Stimulated activated CD4-positive, alpha-beta T cell treated with anti-CD3 and anti-CD28 coated beads, Interleukin-15, amount 100 ng/mL, for 1 hour (primary cell): ENCODE measurements around the gene ADGRL2.

Source experiments
- DNase-seq, 2 donors: peaks; one replicate each; pipeline ENCODE4 v3.0.0-alpha.2; 2020; ENCODE audit warnings: low read depth in 1 of 2, low spot score in 1 of 2

The ADGRL2 gene

DNA sequence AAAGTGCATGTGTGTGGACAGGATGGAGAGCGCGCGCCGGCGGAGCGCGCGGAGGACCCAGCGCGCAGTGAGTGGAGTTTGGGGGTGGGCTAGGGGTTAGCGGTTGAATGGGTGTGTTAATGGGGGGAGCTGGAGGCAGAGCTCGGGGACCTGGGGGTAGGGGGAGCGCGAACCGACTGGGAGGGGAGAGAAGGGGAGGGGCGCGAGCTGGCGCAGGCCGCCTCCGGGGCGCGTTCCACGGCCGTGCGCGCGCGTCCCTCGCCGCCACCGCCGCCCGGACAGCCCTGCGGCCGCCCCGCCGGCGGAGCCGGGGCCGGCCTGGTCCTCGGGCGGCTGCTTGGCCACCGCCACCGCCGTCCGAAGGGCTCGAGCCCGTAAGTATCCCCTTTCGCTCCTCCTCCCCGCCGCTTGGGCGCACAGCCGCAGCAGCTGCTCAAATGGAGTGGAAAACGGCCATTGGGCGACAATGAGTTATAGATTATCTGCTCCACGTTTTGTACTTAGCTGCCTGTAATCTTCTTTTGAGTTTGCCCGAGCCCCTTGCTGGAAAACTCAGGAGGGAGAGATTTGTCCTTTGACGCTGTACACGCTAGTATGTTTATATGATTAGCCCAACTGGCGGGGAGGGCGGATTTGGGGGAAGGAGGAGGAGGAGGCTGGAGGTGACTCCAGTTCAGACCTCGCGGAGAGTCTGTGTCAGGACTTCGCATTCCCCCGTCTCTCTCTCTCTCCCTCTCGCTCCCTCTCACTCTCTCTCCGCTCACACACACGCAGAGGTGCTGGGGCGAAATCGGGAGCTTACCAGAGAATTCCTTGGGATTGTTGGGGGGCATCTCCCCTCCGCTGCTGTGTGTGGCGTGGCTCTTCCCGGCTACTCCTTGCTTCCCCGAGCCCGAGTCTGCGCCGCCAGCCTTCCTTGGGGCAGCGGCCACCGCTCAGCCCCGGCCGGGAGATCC lies at the start of gene ADGRL2:
Gene ADGRL2, plus strand, starts transcription at position 240 of the 956 bp plus-strand sequence. CDS start 36,051 bp downstream, outside the sequence.
- no peak for DNase-seq

DNA sequence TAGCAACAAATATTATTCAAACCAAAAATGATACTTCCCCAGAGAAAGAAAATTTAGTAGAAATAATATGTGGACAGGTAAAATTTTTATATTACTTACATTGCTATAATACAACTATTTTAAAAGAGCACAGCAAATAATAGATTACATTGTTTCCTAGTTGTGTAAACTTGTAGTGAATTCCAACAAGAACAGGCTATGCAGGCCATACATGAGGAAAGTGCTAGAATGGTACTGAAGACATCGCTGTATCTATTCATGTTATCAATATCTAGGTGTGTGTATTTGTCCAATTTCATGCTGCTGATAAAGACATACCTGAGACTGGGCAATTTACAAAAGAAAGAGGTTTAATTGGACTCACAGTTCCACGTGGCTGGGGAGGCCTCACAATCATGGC lies 47.9 kb upstream of the ADGRL2 start:
- DNase-seq, result no peak

GRCh38 chr1:81754424-81754823 lies 46.3 kb upstream of the ADGRL2 start:
- no peak for DNase-seq

DNA sequence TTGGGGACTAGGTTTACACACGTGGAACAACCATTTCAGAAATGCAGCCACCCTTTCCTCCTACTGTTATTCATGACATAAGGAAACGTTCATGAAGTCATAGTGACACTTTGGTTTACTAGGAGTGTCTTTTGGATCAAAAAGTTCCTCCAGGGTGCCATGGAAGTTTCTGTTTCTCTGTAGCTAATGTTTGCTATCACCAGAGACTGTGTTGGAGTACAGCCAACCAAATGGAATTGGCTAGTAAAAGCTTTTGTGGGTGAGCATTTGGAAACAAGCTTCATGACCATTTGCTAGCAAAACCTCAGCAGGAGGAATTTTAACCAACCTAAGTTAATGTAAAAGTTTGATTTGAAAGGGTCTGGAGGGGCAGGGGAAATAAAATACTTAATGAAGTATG lies 43.9 kb upstream of the ADGRL2 start:
- no peak for DNase-seq

GRCh38 chr1:81757398-81758020 lies 43.2 kb upstream of the ADGRL2 start:
- DNase-seq, result no peak

- DNase-seq, result no peak
These were observed 42.6 kb upstream of the ADGRL2 start for GRCh38 chr1:81758181-81758580.

DNA sequence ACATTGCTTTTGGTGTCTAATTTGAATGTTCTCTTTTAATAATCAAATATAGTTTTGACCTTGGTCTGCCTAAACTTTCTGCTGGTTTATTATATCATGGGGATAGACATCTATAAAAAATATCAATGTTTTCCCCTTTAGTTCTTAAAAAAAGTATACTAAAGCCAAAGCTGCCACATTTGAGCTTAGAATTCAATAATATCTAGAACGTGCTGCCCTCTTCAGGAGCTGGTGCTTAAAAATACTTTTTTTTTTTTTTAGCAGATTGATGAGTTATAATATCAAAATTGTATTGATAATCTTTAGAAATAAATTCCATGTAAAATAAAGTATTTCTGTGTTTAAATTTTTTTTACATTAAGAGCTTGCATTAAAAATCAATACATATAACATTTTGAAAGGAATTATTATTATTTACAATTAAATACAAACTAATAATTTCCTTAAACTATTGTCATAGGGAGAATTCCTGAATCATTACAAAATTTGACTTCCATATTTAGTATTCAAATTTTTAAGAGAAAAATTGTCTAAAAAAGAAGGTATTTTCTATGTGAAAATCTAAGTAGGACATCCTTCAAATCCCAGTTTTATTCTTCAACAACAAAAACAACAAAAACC lies 40.1 kb upstream of the ADGRL2 start:
- no peak for DNase-seq

- DNase-seq, result no peak
These were observed 25.2 kb upstream of the ADGRL2 start for GRCh38 chr1:81775510-81775909.

DNA sequence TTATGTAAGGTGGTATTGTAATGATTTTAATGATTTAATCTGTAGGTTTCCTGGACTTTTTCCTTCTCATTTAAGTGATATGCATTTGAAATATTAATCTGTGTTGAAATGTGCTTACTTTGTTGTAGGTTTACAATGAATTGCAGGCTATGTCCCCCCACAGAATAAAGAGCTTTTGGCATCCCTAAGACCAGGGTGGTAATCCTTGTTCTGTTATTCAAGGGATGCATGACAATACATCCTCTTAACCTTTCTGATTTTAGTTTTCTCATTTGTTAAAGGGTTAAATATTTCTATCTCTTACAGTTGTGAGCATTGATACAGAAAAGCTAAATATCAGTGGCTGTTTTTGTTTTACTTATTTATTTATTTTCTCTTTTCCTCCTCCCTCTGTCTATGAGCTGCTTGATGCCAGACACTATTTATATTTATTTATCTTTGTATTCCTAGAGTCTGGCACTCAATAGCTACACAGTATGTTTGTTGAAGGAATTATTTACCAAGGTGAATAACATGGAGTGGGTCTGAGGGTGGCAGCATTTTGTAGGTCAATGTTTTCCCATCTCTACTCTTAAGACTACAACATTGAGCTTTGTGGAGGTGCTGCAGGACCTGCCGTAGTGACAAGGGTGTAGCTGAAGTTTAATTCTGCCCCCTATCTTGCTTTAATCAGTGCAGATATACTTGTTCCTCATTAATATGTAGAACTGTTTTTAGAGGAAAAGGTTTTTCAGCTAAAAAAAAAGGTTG lies 19.9 kb upstream of the ADGRL2 start:
- no peak for DNase-seq

GRCh38 chr1:81781749-81782148 lies 19.0 kb upstream of the ADGRL2 start:
- no peak for DNase-seq

DNA sequence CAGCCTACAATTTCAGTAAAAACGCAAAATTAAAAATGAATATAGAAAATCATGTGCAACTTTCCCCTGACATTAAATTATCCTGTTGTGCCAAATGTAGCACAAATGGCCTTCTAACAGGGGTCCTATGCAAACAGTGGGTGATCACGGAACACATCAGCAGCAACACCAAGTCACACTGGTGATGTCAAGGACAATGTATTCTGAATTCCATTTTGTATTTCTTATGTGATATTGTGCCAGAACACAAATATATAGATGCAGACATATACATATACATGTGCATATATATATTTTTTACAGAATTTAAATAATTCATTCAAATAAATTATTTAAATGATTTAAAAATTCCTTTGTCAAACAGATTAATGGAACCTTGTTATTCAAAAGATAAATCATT lies 8.6 kb upstream of the ADGRL2 start:
- DNase-seq, result no peak

DNA sequence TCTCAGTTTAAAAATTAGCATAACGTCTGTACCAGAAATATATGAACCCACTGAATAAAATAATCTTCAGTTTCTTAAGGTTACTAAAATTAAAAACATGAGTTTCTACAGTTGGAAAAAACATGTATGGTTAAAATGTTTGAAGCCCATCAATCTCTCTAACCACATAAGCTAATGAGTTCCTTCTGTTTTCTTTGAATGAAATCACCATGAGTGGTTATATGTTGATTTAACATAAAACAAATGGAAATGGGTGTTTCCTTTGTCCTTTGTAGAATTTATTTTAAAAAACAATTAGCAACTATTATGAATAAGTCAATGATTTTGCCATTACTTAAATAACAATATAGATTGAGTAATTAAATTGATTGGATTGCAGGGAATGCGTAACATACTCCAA lies 3.0 kb upstream of the ADGRL2 start:
- no peak for DNase-seq

DNA sequence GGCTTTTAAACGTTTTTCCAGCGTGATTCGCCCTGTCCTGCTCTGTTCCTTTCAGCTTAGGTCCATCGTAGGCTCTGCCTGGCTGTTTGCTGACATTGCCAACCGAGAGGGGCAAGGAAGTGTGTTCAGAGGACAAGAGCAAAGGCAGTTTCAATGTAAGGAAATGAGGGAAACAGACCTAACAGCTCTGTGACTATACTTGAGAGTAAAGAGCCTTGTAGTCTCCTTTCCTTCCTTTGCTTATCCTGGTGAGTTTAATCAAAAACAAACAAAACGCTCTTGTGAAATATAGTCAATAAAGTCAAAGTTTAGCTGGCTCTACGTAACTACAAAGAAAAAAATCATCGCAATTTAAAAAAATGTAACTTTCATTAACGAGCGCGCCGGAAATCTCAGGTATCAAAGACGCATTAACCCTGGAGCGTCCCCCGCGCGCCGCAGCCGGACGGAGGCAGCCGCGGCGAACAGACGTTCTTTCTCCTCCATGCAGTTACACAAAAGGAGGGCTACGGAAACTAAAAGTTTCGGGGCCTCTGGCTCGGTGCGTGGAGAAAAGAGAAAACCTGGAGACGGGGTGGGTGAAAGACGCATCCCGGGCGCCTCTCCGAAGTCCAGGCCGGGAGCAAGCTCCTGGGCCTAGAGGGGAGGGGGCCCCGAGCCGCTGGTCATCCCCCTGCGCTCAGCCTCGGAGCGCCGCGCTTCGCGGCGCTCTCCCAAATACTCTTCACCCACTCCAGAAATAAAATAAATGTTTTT lies 617 bp upstream of the ADGRL2 start:
- DNase-seq, result no peak

- DNase-seq, result no peak
These were observed 1.1 kb downstream of the ADGRL2 start for GRCh38 chr1:81801651-81802456.

DNA sequence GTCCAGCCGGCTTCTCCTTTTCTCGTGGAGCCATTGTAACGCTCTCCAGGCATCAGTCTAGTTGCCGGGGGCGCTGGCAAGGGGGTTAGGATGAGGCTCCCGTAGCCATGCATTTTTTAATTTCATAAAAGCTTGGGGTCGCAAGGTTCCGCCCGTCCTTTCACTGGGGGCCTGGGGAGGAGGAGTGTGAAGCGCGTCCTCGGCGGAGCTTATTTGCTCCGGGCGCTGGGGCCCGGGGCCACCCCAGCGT lies 1.6 kb downstream of the ADGRL2 start:
- DNase-seq, result no peak

GRCh38 chr1:81802707-81803430 lies 2.1 kb downstream of the ADGRL2 start:
- no peak for DNase-seq

DNA sequence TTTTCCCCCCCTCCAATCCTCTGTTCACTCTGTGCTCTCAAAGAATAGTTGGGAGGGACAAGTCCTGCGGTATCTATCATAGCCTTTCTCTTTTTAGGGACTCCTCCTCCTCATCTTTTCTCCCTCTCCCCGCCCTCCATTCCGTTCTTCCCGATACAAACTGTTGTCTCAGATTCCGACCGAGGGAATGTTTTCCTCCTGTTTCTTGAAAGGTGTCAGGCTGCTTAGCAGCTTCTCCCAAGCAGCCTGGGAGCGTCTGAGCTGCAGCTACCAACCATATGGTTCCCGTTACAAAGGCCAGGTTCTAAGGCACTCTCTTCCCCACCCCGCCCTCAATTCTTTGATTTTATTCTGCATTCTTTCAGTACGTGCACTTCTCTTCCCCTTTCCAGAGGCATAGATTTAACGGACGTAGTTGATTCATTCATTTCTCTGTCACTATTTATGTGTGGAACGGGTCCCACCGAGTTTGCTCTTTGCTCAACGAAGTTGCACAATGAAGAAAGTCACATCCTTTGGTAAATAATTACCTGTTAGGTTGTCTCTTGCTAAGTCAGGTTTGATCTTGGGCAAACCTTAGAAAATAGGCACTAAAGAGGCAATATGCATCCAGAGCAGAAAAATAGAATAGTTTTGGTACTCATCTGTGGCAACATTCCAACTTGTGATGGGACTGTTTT lies 2.8 kb downstream of the ADGRL2 start:
- no peak for DNase-seq

DNA sequence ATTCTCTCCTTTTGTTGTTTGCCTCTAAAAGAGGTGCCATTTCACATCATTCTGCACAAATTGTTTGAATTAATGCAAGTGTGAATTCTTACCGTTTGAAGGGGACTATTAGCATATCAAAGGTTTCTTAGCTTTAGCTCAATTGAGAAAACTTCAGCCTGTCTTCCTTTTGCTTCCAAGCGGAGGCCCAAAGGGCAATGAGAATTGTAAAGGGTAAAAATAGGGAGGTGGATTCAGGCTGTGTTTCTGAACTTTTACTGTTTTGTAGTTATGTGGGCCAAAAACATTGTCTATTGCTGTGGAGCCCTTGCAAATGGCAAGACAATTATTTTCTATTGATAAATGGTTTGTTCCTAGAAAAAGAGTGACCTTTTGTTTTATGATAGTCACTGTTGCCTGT lies 3.6 kb downstream of the ADGRL2 start:
- no peak for DNase-seq
